Endometrial microvascular endothelial cells (primary cell): Measurements from ENCODE around the gene COQ2. TPM values are rescaled to one million over a fixed set of nuclear protein-coding genes. Genes with fewer than 3 reads are reported as not detected.

ENCODE experiments used
- in situ Hi-C: cut with HindIII; loops from 2 replicates; pipeline ENCODE4 v1.10.0; 2017; ENCODE audit warnings: low sequenced_read_pairs, low pct_unique_long_range_greater_than_20kb; ENCODE audit errors: inconsistent ontology term
- total RNA-seq: library from RNA; depleted of rRNA; stranded (reverse); fragments of >200 nt; gene quantifications from one replicate; pipeline ENCODE4 v1.2.3, GENCODE V29; 2015; ENCODE audit errors: inconsistent ontology term

Gene COQ2
- total RNA-seq, 1 donor from 2014 or later, result 26.6 TPM

GRCh38 chr4:83228231-83228630 lies 56.4 kb downstream of the COQ2 start:
- in situ Hi-C loops, result no loop called here

GRCh38 chr4:83224502-83225197 lies 59.9 kb downstream of the COQ2 start:
- in situ Hi-C loops, result no loop called here

GRCh38 chr4:83223781-83224180 lies 60.8 kb downstream of the COQ2 start:
- in situ Hi-C loops, result no loop called here

GRCh38 chr4:83221897-83222441 lies 62.6 kb downstream of the COQ2 start:
- in situ Hi-C loops, result no loop called here

GRCh38 chr4:83219344-83220331 lies 65.0 kb downstream of the COQ2 start:
- in situ Hi-C loops, result no loop called here

GRCh38 chr4:83217721-83218522 lies 66.7 kb downstream of the COQ2 start:
- in situ Hi-C loops, result no loop called here

GRCh38 chr4:83216959-83217683 lies 67.5 kb downstream of the COQ2 start:
- in situ Hi-C loops, result no loop called here

GRCh38 chr4:83214079-83214478 lies 70.5 kb downstream of the COQ2 start:
- in situ Hi-C loops, result no loop called here

Other genes with a start within 250 kb of the COQ2 start
- gene COPS4, start 249.6 kb downstream of the COQ2 start, total RNA-seq, result 71.5 TPM
- gene PLAC8, start 170.1 kb downstream of the COQ2 start, total RNA-seq, result 3.8 TPM
- 1.8 TPM for gene HPSE, start 50.0 kb upstream of the COQ2 start, total RNA-seq
- gene HELQ, start 171.0 kb upstream of the COQ2 start, total RNA-seq, result 6.4 TPM
- 29.4 TPM for gene MRPS18C, start 171.3 kb upstream of the COQ2 start, total RNA-seq
- 19.5 TPM for gene ABRAXAS1, start 200.3 kb upstream of the COQ2 start, total RNA-seq